HCT116 (cell line): ENCODE results near the gene ARL14. TPM values are rescaled to one million over a fixed set of nuclear protein-coding genes. Genes with fewer than 3 reads are reported as not detected.

ENCODE experiments used
- ATAC-seq: fragments of 200-7000 bp; cut with Tn5 transposase; 2 replicates; pipeline ENCODE4 v1.9.1; 2020; ENCODE audit warnings: mild to moderate bottlenecking, moderate library complexity
- BruUV-seq: library from RNA; stranded (reverse); fragments of 400-500 nt; replicated peaks from 2 replicates; lab custom pipeline; 2021; lab: Mats Ljungman, UMichigan
- CTCF ChIA-PET: fragments of 300-600 bp; sonication (Branson Sonifier 250); formaldehyde crosslinking; loops from one replicate; lab custom pipeline; 2021; ENCODE audit warnings: antibody characterized with exemption; lab: Charles Lee
- POLR2A ChIA-PET: fragments of 300-600, 350-600 bp; sonication (Branson Sonifier 250); formaldehyde crosslinking; loops from one replicate; lab custom pipeline; 2021; ENCODE audit warnings: antibody characterized with exemption; lab: Charles Lee
- RAD21 ChIA-PET, 2 experiments: fragments of 300-600 bp; sonication (Branson Sonifier 250); formaldehyde crosslinking; loops; one replicate each; lab custom pipeline; 2023; ENCODE audit warnings: low total read pairs in 2 of 2; ENCODE audit not compliant: uncharacterized antibody in 2 of 2, unreplicated experiment in 2 of 2, low non-redundant PET in 1 of 2; lab: Charles Lee
- DNase-seq: peaks from one replicate; pipeline ENCODE4 v3.0.0-alpha.2; 2010; ENCODE audit warnings: low read depth, low spot score
- H2AFZ ChIP-seq: fragments of 200-600 bp; shearing (Covaris generic), sonication (generic); 2 replicates; pipeline ENCODE4 v1.6.1; 2017; ENCODE audit warnings: low read depth, mixed run types, mixed read lengths, antibody characterized with exemption, low read length; ENCODE audit not compliant: poor library complexity, severe bottlenecking
- H3K27ac ChIP-seq: 2 replicates; pipeline ENCODE4 v1.5.1; 2012; ENCODE audit warnings: low read depth, low read length
- H3K27me3 ChIP-seq: fragments of 200-600 bp; sonication (generic); 2 replicates; pipeline ENCODE4 v1.6.1; 2016; ENCODE audit warnings: mixed run types, low read length, mixed read lengths; ENCODE audit not compliant: insufficient read depth
- H3K36me3 ChIP-seq, 2 experiments: fragments of 200-500 bp in 1 of 2; fragments of 200-600 bp in 1 of 2; sonication (Bioruptor generic) in 1 of 2; sonication (generic) in 1 of 2; 2 replicates each; pipeline versions ENCODE4 v1.5.1 to v1.6.1; 2014 to 2016; ENCODE audit warnings: low read length in 2 of 2, inconsistent platforms in 1 of 2, mixed read lengths in 1 of 2, mixed run types in 1 of 2; ENCODE audit not compliant: insufficient read depth in 2 of 2, control insufficient read depth in 1 of 2
- H3K4me1 ChIP-seq, 2 experiments: fragments of 200-600 bp in 1 of 2; sonication (generic) in 1 of 2; 2 replicates each; pipeline versions ENCODE4 v1.5.1 to v1.6.1; 2012 to 2017; ENCODE audit warnings: low read length in 2 of 2, inconsistent platforms in 1 of 2, mild to moderate bottlenecking in 1 of 2, mixed read lengths in 1 of 2, mixed run types in 1 of 2, moderate library complexity in 1 of 2; ENCODE audit not compliant: insufficient read depth in 2 of 2, control insufficient read depth in 1 of 2
- H3K4me2 ChIP-seq: fragments of 200-600 bp; sonication (generic); 2 replicates; pipeline ENCODE4 v1.6.1; 2017; ENCODE audit warnings: mixed run types, low read length, mixed read lengths
- H3K4me3 ChIP-seq, 2 experiments: fragments of 200-600 bp in 1 of 2; sonication (generic) in 1 of 2; replicated peaks in 1 of 2; 2 replicates each; pipeline ENCODE4 v1.5.1; 2011 to 2016; ENCODE audit warnings: low read length in 2 of 2, control low read depth in 1 of 2, low read depth in 1 of 2, mild to moderate bottlenecking in 1 of 2, mixed read lengths in 1 of 2, mixed run types in 1 of 2
- H3K79me2 ChIP-seq: fragments of 200-600 bp; sonication (generic); 2 replicates; pipeline ENCODE4 v1.6.1; 2017; ENCODE audit warnings: mild to moderate bottlenecking, mixed run types, low read length, moderate library complexity, mixed read lengths; ENCODE audit not compliant: insufficient read depth
- H3K9ac ChIP-seq: fragments of 200-600 bp; sonication (generic); 2 replicates; pipeline ENCODE4 v1.6.1; 2016; ENCODE audit warnings: low read length, mixed read lengths
- H3K9me2 ChIP-seq: fragments of 200-600 bp; sonication (generic), shearing (Covaris generic); 2 replicates; pipeline ENCODE4 v1.6.1; 2017; ENCODE audit warnings: mixed run types, mild to moderate bottlenecking, moderate library complexity; ENCODE audit not compliant: insufficient read depth
- H3K9me3 ChIP-seq, 2 experiments: fragments of 200-500 bp in 1 of 2; fragments of 200-600 bp in 1 of 2; sonication (Bioruptor generic) in 1 of 2; sonication (generic) in 1 of 2; 2 replicates each; pipeline ENCODE4 v1.6.1; 2014 to 2017; ENCODE audit warnings: low read length in 2 of 2, mixed read lengths in 2 of 2, inconsistent platforms in 1 of 2, low read depth in 1 of 2, mild to moderate bottlenecking in 1 of 2, mixed run types in 1 of 2, moderate library complexity in 1 of 2; ENCODE audit not compliant: control insufficient read depth in 1 of 2, insufficient read depth in 1 of 2
- H4K20me1 ChIP-seq: fragments of 200-600 bp; sonication (generic), shearing (Covaris generic); 2 replicates; pipeline ENCODE4 v1.6.1; 2017; ENCODE audit warnings: mixed run types, mild to moderate bottlenecking, moderate library complexity; ENCODE audit not compliant: insufficient read depth
- CBX3 ChIP-seq: IDR thresholded peaks from 2 replicates; pipeline ENCODE4 v1.6.1; 2012; ENCODE audit warnings: low read depth
- EGR1 ChIP-seq: IDR thresholded peaks from 2 replicates; pipeline ENCODE4 v1.6.1; 2012; ENCODE audit warnings: low read depth
- FOSL1 ChIP-seq: IDR thresholded peaks from 2 replicates; pipeline ENCODE4 v1.6.1; 2012; ENCODE audit warnings: low read depth
- JUND ChIP-seq: IDR thresholded peaks from 2 replicates; pipeline ENCODE4 v1.6.1; 2012
- MAX ChIP-seq: IDR thresholded peaks from 2 replicates; pipeline ENCODE4 v1.6.1; 2012
- POLR2A ChIP-seq: IDR thresholded peaks from 2 replicates; pipeline ENCODE4 v1.7.0; 2011; ENCODE audit warnings: borderline replicate concordance; ENCODE audit not compliant: insufficient read depth, insufficient read length; ENCODE audit errors: extremely low read depth
- SRF ChIP-seq: IDR thresholded peaks from 2 replicates; pipeline ENCODE4 v1.6.1; 2012; ENCODE audit warnings: low read depth
- intact Hi-C: fragments of 100-400 bp; cut with micrococcal nuclease; formaldehyde crosslinking; loops from 2 replicates; pipeline ENCODE4 v1.10.0; 2022
- total RNA-seq: library from RNA; stranded (reverse); gene quantifications from one replicate; pipeline ENCODE4 v1.2.1, GENCODE V29; 2021; ENCODE audit not compliant: unreplicated experiment

ARL14 gene
- total RNA-seq, 1 experiment from 2014 or later: 0.42 TPM

- Histone ChIP-seq H3K27me3 (no peaks in the 10 kb centered on the region), H3K9me3 (no peaks in the 10 kb centered on the region), H3K4me2 (no peak overlapping the region), H3K4me1 (peaks cover 2 to 6% of the 10 kb centered on the region in 2 experiments; a peak in 3 of 4 replicates), H4K20me1 (no peaks in the 10 kb centered on the region), H3K4me3 (no peak overlapping the region), H3K9me2 (no peaks in the 10 kb centered on the region), H3K36me3 (no peaks in the 10 kb centered on the region), H3K27ac (no peak overlapping the region), H2AFZ (no peak overlapping the region), H3K79me2 (no peaks in the 10 kb centered on the region), H3K9ac (no peak overlapping the region)
- POLR2A ChIA-PET: no interaction called here
- intact Hi-C loops: no loop called here
- ATAC-seq: no peak
- CTCF ChIA-PET: no interaction called here
- DNase-seq: no peak
- no peak for TF ChIP-seq FOSL1
- no peak for TF ChIP-seq JUND
- no peak for TF ChIP-seq POLR2A
- TF ChIP-seq EGR1: no peak
- RAD21 ChIA-PET: no interaction called here
- no TSS peak for BruUV-seq
Observed at GRCh38 chr3:160660902-160661301, 16.1 kb upstream of the ARL14 start.

DNA sequence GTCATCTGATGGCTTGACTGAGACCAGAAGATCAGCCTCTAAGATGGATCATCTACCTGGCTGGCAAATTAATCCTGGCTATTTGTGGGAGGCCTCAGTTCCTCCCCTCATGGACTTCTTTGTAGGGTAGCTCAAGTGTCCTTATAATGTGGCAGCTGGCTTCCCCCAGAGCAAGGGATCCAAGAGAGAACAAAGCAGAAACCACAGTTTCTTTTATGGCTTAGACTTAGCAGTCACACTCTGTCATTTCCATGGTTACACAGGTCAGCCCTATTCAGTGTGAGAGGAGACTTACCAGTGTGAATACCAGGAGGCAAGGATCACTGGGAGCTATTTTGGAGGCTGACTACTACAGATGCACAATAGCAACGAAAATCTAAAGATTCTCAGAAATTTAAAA lies 15.3 kb upstream of the ARL14 start:
- ChIA-PET CTCF (no interaction called here), POLR2A (no interaction called here)
- ATAC-seq: peak; percentile 54

More for the DNA sequence above, 15.3 kb upstream of the ARL14 start:
- H3K36me3 ChIP-seq: no peaks in the 10 kb centered on the region
- H3K4me1 ChIP-seq: peaks cover 8 to 14% of the 10 kb centered on the region in 2 experiments
- no peaks in the 10 kb centered on the region for H3K9me2 ChIP-seq
- intact Hi-C loops: no loop called here
- H3K9me3 ChIP-seq: no peaks in the 10 kb centered on the region
- no peak overlapping the region for H3K4me3 ChIP-seq
- RAD21 ChIA-PET: no interaction called here
- no peak overlapping the region for H3K4me2 ChIP-seq
- DNase-seq: no peak
- no peak for TF ChIP-seq CBX3
- TF ChIP-seq SRF: no peak
- TF ChIP-seq MAX: no peak
- H3K27me3 ChIP-seq: no peaks in the 10 kb centered on the region
- H3K79me2 ChIP-seq: no peaks in the 10 kb centered on the region
- H2AFZ ChIP-seq: no peak overlapping the region
- H3K27ac ChIP-seq: no peak overlapping the region
- no peaks in the 10 kb centered on the region for H4K20me1 ChIP-seq
- H3K9ac ChIP-seq: no peak overlapping the region
- no TSS peak for BruUV-seq
